ENCODE measurements around the gene TBC1D22A.

TBC1D22A gene

GRCh38 chr22:47094861-47095330 lies 332.4 kb downstream of the TBC1D22A start:
- in situ Hi-C loops (cut with HindIII; ENCODE audit: low pct_unique_long_range_greater_than_20kb, low sequenced_read_pairs): no loop called here
- no peak for DNase-seq (ENCODE audit: low read depth in 1 of 2, low spot score in 1 of 2)
- TF ChIP-seq JUND (IDR thresholded peaks at IDR 0.05; ENCODE audit: low read depth): no peak

- in situ Hi-C loops (cut with HindIII; ENCODE audit: low pct_unique_long_range_greater_than_20kb, low sequenced_read_pairs): no loop called here
- TF ChIP-seq JUND (IDR thresholded peaks at IDR 0.05; ENCODE audit: low read depth): no peak
- DNase-seq (ENCODE audit: low read depth in 1 of 2, low spot score in 1 of 2): no peak
These were observed 333.1 kb downstream of the TBC1D22A start for GRCh38 chr22:47095395-47096122.

- in situ Hi-C loops (cut with HindIII; ENCODE audit: low pct_unique_long_range_greater_than_20kb, low sequenced_read_pairs): no loop called here
- DNase-seq (ENCODE audit: low read depth in 1 of 2, low spot score in 1 of 2): no peak
- TF ChIP-seq JUND (IDR thresholded peaks at IDR 0.05; ENCODE audit: low read depth): no peak
These were observed 335.7 kb downstream of the TBC1D22A start for GRCh38 chr22:47098121-47098520.

- TF ChIP-seq JUND (IDR thresholded peaks at IDR 0.05; ENCODE audit: low read depth): no peak
- DNase-seq (ENCODE audit: low read depth in 1 of 2, low spot score in 1 of 2): no peak
- in situ Hi-C loops (cut with HindIII; ENCODE audit: low pct_unique_long_range_greater_than_20kb, low sequenced_read_pairs): no loop called here
These were observed 336.1 kb downstream of the TBC1D22A start for GRCh38 chr22:47098554-47098953.

GRCh38 chr22:47100019-47100418 lies 337.6 kb downstream of the TBC1D22A start:
- in situ Hi-C loops (cut with HindIII; ENCODE audit: low pct_unique_long_range_greater_than_20kb, low sequenced_read_pairs): no loop called here
- no peak for DNase-seq (ENCODE audit: low read depth in 1 of 2, low spot score in 1 of 2)
- TF ChIP-seq JUND (IDR thresholded peaks at IDR 0.05; ENCODE audit: low read depth): no peak

GRCh38 chr22:47100646-47101200 lies 338.3 kb downstream of the TBC1D22A start:
- DNase-seq (ENCODE audit: low read depth in 1 of 2, low spot score in 1 of 2): no peak
- no peak for TF ChIP-seq JUND (IDR thresholded peaks at IDR 0.05; ENCODE audit: low read depth)
- in situ Hi-C loops (cut with HindIII; ENCODE audit: low pct_unique_long_range_greater_than_20kb, low sequenced_read_pairs): no loop called here

GRCh38 chr22:47101321-47101885 lies 339.0 kb downstream of the TBC1D22A start:
- TF ChIP-seq JUND (IDR thresholded peaks at IDR 0.05; ENCODE audit: low read depth): no peak
- in situ Hi-C loops (cut with HindIII; ENCODE audit: low pct_unique_long_range_greater_than_20kb, low sequenced_read_pairs): no loop called here
- DNase-seq (ENCODE audit: low read depth in 1 of 2, low spot score in 1 of 2): no peak

GRCh38 chr22:47102081-47102480 lies 339.6 kb downstream of the TBC1D22A start:
- no peak for TF ChIP-seq JUND (IDR thresholded peaks at IDR 0.05; ENCODE audit: low read depth)
- in situ Hi-C loops (cut with HindIII; ENCODE audit: low pct_unique_long_range_greater_than_20kb, low sequenced_read_pairs): no loop called here
- DNase-seq (ENCODE audit: low read depth in 1 of 2, low spot score in 1 of 2): peak in 1 of 2 experiments; percentile 73

- in situ Hi-C loops (cut with HindIII; ENCODE audit: low pct_unique_long_range_greater_than_20kb, low sequenced_read_pairs): no loop called here
- peak; percentile 68 to 89 for DNase-seq (ENCODE audit: low read depth in 1 of 2, low spot score in 1 of 2)
- TF ChIP-seq JUND (IDR thresholded peaks at IDR 0.05; ENCODE audit: low read depth): no peak
These were observed 340.2 kb downstream of the TBC1D22A start for GRCh38 chr22:47102648-47103047.

GRCh38 chr22:47105085-47105484 lies 342.6 kb downstream of the TBC1D22A start:
- TF ChIP-seq JUND (IDR thresholded peaks at IDR 0.05; ENCODE audit: low read depth): no peak
- no peak for DNase-seq (ENCODE audit: low read depth in 1 of 2, low spot score in 1 of 2)
- in situ Hi-C loops (cut with HindIII; ENCODE audit: low pct_unique_long_range_greater_than_20kb, low sequenced_read_pairs): no loop called here

GRCh38 chr22:47106806-47107205 lies 344.4 kb downstream of the TBC1D22A start:
- no peak for TF ChIP-seq JUND (IDR thresholded peaks at IDR 0.05; ENCODE audit: low read depth)
- no peak for DNase-seq (ENCODE audit: low read depth in 1 of 2, low spot score in 1 of 2)
- in situ Hi-C loops (cut with HindIII; ENCODE audit: low pct_unique_long_range_greater_than_20kb, low sequenced_read_pairs): no loop called here

GRCh38 chr22:47107431-47107830 lies 345.0 kb downstream of the TBC1D22A start:
- no peak for TF ChIP-seq JUND (IDR thresholded peaks at IDR 0.05; ENCODE audit: low read depth)
- in situ Hi-C loops (cut with HindIII; ENCODE audit: low pct_unique_long_range_greater_than_20kb, low sequenced_read_pairs): no loop called here
- no peak for DNase-seq (ENCODE audit: low read depth in 1 of 2, low spot score in 1 of 2)

GRCh38 chr22:47110817-47111443 lies 348.5 kb downstream of the TBC1D22A start:
- no peak for TF ChIP-seq JUND (IDR thresholded peaks at IDR 0.05; ENCODE audit: low read depth)
- in situ Hi-C loops (cut with HindIII; ENCODE audit: low pct_unique_long_range_greater_than_20kb, low sequenced_read_pairs): no loop called here
- no peak for DNase-seq (ENCODE audit: low read depth in 1 of 2, low spot score in 1 of 2)

Data from T47D (cell line).